GM11168 (cell line): ENCODE measurements around the gene GLIS1.

Source experiments
- in situ Hi-C: fragments of 300-500 bp; cut with MboI; formaldehyde crosslinking; loops from one replicate; pipeline ENCODE4 v1.12.0; 2022; ENCODE audit warnings: low sequenced_read_pairs; ENCODE audit not compliant: unreplicated experiment

GLIS1 gene

DNA sequence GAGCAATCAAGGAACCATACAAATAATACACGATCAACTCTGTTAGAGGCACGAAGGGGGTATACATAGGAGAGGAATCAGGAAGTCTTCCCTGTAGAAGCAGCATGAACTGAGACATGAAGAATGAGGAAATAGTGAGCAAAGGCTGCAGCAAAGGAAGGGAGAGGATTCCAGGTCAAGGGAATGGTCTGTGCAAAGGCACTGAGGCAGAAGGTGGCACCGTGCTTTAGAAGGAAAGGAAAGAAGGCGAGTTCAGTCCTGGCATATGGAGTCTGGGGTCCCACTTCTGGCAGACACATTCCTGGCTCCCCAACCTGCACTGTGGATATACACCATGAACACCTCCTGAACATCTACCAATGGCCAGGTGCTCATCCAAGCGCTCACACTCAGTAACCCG, 56.1 kb downstream of the GLIS1 start:
- in situ Hi-C loops: loop anchor here (10.0 kb wide), 1 partner anchor 198 kb away; no protein-coding TSS in a partner anchor

DNA sequence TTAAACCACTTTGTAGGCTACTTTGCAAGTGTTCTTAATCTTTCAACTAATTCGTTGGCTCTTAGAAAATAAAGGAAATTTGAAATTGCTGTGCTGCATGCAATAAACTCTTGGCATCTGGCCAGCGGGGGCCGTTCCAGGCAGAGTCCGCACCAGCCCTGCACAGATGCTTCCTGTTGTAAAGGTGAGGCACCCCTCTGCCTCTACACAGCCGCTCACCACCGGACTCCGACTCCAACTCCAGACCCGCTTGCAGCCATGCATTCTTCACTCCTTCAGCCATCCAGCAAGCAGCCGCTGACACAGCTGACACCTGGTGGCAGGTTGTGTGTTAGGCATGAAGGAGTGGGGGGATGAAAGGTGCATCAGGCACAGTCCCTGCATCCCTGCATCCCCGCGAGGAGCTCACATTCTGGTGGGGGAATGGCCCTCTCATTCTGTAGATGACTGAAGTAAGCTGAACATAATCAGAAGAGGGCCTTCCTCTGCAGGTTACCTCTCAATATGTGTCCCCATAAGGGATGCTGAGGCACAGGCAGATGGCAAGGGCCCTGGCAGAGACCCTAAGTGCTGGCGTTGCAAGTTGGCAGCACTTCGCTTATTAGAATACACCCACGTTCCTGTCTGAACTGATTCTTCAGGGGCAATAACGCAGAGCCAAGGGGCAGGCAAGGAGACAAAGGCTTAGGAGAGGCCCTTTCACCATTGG, 56.8 kb downstream of the GLIS1 start:
- in situ Hi-C loops: loop anchor here (10.0 kb wide), 1 partner anchor 197 kb away; no protein-coding TSS in a partner anchor

DNA sequence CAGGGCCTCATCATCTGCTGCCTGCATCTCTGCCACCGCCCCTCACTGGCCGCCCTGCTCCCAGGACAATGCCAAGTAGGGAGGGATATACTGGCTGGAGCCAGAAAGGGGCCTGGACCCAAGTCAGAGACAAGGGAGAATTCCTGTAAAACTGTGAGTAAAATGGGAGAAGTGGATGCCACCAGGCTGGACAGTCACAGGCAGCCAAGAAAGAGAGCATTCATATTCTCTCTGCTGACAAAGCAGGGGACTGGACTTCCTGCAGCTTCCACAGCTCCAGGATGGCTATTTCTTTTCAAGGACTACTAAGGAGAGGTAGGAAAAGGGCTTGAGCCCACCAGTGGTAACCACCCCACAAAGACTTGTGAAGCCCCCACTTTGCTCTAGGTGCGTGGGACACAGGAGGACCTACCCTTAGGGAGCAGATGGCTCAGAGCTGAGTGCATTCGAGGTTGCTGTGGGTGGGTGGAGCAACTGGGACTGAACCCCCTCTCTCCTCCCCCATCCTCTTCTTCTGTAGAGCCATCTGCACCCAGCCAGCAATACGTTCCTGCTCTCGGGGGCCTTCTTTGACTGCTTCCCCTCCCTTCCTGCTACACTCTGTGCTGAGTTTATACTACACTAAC, 57.5 kb downstream of the GLIS1 start:
- in situ Hi-C loops: loop anchor here (10.0 kb wide), 1 partner anchor 197 kb away; no protein-coding TSS in a partner anchor

DNA sequence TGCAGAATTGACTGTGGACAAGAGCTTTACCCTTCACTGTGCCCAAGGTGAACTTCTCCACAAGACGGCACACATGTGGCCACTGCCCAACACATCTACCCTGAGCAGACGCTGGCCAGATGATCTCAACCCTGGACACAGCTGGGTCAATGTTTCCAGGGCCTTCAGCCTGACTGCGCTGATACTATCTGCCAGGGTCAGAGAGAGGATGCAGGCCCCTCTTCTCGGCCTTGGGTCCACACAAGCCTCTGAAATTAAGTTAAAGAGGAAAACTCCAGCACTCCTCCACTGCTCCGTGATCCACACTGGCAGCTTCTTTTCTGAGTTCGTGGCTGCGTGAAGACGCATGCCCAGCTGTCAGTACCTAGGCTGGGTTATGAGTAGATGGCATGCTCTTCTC, 58.1 kb downstream of the GLIS1 start:
- in situ Hi-C loops: loop anchor here (10.0 kb wide), 1 partner anchor 196 kb away; no protein-coding TSS in a partner anchor

DNA sequence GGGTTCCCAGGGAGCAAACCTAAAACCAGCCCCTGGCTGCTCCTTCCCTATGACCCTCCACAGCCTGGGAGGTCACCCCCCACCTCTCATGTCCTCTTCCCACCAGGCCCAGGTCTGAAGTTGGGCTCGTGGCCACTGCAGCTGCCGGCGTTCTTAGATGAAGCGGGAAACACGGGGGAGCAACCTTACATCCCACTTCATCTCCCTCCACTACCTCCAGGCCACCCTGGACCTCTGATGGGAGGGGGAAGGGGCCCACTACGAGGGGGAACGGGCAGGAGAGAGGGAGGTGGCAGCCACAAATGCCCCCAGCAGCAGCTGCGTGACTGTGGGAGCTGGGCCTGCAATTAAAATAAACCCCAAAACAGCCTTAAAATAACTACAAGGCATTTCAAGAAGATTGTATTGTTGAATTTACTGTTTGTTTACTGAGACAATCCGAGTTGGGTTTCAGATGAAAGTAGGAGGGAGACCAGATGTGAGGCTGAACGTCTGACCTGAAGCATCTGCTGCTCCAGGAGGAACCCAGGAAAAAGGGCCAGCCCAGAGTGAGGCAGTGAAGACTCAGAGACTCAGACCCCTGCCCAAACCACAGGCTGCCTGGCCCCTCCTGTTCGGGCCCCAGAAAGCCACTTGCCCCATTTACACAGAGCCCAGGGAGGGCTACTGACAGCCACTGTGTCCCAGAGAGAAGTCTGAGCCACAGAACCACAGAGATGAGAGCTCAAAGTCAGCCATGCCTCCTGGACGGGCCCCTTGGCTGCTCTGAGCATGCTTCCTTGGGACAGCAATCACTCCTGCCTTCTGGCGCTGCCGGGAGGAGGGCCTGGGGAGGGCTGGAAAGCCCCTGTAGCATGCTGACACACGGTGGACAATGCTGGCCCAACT, 59.8 kb downstream of the GLIS1 start:
- in situ Hi-C loops: no loop called here

DNA sequence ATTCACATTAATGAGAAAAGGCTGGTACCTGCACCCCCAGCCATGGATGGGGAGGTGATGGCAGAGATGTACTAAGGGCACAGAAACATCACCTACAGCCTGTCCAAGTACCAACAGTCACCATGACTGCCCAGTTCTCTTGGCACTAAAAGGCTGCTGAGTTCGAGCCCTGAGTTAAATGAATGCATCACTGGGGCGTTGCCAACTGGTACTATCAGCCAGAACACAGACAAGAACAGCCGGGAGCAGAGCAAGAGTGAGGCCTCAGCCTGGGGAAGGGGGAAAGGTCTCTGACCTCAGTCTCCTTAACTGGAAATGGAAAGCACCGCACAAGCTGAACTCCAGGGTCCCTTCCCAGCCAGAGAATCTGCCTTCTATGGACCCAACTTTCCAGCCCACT, 60.5 kb downstream of the GLIS1 start:
- in situ Hi-C loops: no loop called here

DNA sequence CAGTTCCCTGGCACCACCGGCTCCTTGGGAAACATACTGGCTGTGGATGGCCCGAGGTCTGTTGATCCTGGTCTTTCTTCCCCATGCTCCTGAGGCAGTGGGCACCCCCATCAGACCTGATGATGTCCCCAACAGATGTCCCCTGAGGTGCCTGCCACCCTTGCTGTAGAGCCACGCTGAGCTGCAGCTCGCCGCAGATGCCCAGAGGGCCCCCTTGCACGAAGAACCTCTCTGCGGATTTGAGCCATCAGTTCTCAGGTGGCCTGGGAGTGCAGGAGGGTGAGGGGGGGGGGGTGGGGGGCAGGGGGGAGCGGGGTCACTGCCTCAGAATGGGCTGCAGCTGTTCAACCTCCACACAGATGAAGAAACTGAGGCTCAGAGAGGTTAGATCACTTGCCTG, 60.9 kb downstream of the GLIS1 start:
- in situ Hi-C loops: no loop called here

DNA sequence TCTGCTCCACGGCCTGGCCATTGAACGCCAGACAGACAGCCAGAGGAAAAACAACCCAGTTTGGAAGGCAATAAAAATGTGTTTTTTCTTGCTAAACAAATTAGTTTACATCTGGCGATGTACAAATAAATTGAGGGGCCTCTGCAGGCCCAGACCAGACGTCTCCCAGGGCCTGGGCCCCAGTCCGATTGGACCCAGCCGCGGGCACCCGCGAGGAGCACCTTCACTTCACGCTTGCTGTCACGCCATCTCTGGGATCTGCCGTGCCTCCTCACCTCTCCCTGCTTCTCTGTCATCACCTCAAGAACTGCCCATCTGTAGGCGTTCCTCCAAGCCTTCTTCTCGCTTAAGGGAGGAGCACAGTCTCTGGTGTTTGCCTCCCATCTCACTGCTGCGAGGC, 61.5 kb downstream of the GLIS1 start:
- in situ Hi-C loops: no loop called here

DNA sequence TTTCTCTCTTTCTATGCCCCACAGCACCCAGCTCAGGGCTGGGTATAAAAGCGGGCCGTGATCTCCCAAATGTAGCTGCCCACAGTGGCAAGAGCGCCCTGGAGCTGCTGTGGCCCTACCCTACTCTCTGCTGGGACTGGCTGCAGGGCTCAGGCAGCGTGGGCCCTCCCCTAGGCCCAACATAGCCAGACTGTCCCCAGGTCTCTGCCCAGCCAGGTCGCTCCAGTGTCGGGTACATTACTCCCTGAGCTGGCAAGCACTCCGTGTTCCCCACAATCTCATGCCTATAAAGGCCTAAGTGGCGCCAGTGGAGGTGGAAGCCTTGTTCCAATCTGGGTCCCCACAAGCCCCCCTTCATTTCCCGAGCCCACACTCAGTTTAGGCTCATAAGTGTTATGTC, 66.2 kb downstream of the GLIS1 start:
- in situ Hi-C loops: no loop called here

DNA sequence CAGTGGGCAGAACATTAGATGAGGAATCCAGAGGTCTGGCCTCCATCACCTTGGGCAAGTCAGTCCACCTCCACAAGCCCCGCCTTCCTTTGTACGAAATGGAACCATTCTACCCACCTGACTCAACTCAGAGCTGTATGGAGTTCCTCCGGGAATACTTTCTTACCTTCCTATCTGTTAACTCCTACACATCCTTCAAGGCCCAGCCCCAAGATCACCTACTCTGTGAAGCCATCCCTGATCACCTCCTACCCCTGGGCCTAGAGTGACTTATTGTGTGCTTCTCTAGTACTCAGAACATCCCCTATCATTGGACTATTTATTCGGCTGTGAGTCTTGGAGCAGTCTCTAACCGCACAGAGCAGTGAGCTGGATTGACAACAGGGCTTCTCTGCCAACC, 66.7 kb downstream of the GLIS1 start:
- in situ Hi-C loops: no loop called here

DNA sequence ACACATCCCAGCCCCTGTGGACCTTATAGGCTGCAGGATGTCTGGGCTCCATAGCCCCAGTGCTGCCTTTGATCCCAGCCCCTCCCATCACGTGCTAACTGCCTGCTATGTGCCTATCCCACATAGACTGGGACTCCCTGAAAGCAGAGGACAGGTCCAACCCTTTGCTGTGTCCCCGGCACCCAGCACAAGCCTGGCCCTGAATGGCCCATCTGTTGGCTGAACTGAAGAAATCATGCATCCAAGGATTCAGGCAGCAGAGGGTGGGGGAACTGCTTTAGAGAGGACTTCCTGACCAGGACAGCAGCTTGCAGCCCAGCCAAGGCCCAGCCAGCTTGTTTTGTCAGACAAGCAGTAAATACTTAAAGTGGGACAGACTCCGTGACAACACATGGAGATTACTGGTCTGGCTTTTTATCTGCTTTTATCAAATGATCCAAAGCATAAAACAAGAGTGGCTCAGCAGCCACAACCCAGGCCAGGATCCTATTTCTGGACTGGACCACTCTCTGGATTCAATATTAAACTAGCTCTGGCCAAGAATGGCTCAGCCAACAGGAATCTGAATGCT, 69.3 kb downstream of the GLIS1 start:
- in situ Hi-C loops: no loop called here

DNA sequence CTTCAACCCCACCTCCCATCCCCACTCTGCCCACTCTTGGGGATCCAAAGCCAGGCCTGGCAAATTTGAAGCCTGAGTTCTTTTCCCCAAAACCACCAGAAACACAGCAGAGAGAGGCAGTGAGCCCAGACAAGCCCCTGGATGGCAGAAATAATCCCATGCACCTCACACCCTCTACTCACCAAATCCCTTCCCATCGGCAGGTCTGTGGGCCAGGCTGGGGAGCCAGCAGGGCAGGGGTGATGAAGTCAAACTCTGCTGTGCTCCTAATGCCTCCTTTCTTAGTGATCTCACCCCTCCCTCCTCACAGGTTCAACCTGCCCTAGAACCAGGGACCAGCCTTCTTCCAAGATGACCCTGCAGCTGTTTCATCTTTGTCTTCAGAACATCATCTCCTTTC, 72.4 kb downstream of the GLIS1 start:
- in situ Hi-C loops: no loop called here

DNA sequence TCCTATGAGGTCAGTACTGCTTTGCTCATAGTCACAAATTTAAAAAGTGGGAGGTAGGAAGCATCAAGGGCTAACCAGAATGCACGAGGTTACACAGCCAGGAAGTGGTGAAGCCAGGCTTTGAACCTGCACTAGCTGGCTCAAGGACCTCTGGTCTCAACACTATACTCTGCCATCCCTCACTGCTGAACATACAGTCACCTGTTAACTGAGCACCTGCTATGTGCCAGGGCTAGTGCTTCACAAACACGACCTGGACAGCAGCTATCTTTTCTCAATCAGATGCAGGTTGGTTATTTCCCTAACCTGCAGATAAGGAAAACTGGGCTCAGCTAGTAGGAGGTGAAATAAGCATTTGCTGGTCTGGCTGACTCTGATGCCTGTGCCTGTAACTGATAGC, 73.0 kb downstream of the GLIS1 start:
- in situ Hi-C loops: no loop called here

DNA sequence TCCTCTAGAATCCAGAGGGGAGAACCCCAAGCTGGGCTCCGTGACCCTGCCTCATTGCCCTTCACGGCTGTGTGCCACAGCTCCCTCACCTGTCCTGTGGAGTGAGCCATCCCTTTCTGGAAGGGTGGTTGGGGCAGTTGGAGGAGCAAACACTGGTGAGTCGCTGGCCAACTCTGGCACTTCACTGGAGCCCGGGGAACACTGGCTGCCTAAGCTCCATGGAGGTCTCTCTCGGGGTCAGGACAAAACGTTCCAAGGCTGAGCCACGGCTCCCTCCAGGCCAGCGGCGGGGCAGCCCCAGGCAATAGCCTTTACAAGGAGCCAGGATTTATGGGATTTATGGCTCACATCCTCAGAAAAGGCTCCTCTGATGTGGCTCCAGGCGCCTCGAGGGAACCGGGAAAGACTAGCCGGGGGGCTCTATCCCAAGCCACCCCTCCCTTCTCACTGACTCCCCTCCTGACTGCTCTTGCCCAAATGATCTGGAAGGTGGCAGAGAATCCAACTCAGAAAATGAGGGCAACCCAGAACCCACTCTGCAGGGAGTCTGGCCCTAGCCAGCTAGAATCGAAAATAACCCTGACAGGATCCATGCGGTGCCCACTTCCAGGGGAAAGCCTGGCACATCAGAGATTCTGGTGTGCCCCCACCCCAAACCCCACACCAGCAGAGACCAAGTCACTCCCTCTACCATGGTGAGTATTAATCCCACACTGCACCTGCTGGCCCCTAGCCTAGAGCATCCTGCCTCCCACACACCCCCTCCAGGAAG, 75.2 kb downstream of the GLIS1 start:
- in situ Hi-C loops: no loop called here

DNA sequence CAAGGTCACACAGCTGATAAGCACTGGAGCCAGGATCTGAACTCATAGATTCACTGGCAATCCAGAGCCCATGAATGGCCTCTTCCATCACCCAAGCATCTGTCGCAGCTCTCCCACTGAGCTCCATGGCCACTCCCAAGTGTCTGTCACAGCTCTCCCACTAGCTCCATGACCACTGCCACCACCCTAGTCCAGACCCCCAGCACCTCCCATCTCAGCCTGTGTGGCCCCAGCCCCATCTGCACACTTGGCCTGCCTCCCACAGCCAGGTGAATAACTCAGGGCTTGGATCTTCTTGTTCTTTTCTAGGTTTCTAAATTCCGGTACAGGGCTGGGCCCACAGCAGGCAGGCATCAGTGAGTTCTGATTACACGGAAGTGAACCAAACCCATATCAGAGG, 76.0 kb downstream of the GLIS1 start:
- in situ Hi-C loops: no loop called here

DNA sequence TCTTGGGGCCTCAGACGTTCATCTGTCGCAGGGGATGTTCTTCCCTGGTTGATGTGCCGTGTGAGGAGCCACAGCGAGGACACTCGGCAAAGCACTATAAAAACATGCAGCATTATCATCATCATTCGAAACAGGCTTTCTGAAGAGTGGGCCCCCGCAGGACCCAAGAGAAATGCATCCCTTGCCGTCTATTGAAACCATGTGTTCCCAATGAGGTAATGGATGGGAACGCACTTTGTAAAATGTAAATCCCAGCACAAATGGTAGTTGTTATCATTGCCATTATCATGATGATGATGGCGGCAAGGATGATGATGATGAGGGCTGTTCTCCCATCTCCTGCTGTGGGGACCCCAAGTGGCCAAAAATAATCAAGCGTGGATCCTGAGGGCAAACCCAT, 76.8 kb downstream of the GLIS1 start:
- in situ Hi-C loops: no loop called here

DNA sequence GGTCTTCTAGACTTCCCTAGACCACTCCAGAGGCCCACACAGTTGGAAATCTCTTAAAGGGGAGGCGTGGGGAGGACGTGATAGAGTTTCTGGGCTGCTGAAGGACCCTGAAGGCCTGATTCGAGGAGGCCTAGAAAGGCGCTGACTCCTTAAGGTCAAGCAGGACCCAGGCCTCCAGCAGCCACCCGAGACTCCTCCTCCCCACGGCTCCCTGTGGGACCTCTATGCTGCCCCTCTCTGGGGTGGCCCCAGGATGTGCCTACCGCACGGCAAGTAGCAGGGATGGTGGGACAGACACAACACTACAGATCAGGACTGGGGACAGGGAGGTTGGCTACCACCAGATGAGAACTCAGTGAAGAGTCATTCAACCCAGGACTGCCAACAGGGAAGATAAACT, 77.5 kb downstream of the GLIS1 start:
- in situ Hi-C loops: no loop called here

DNA sequence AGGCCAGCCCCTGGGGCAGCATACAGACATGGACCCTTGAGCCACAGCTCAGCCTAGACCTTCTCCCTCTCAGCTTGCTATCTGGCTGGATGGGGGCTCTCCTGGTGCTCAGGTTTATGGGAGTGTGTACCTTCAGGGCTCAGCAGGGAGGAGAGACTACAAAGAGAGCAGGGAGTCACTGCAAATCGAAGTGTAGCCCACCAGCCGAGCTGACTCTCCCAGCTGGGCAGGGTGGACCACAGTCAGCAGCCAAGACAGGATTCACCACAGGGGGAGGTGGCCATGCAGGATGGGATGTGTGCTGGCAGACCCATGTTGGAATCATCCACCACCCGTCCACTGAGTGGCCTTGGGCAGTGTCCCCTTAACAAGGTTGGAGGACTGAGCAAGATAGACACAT, 78.3 kb downstream of the GLIS1 start:
- in situ Hi-C loops: no loop called here

DNA sequence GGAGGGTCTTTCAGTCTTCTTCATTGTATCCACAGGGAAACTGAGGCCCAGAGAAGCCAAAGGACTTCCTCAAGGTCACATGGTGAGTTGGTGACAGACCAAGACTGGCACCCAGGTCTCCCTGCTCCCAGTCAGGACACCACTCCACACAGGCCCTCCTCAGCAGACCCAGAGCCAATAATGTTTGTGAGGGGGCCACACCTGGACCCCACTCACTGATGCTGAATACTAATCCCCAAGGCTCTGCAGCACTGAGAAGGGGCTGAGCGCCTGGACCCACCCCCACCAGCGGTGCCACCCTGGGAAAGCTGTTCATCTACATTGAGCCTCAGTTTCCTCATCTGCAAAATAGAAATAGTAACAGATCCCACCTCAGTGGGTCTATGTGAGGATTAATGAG, 79.5 kb downstream of the GLIS1 start:
- in situ Hi-C loops: no loop called here
